Breast epithelium (tissue), 4 donors: ENCODE data around the gene SPATA24. TPM values are rescaled to one million over a fixed set of nuclear protein-coding genes. Genes with fewer than 3 reads are reported as not detected.

Experiments used
- DNase-seq, 2 donors: peaks; one replicate each; pipeline ENCODE4 v3.0.0-alpha.2; 2019; ENCODE audit warnings: low spot score in 2 of 2
- H3K27ac ChIP-seq, 2 donors: fragments of 200-600 bp; sonication (generic) in 1 of 2; one replicate each; pipeline ENCODE4 v1.5.1; 2016 to 2019; ENCODE audit warnings: mild to moderate bottlenecking in 1 of 2
- H3K27me3 ChIP-seq, 2 donors: fragments of 200-600 bp; sonication (generic) in 1 of 2; one replicate each; pipeline versions ENCODE4 v1.5.1 to v1.6.0; 2017 to 2019; ENCODE audit warnings: control low read depth in 1 of 2, mild to moderate bottlenecking in 1 of 2
- H3K36me3 ChIP-seq: fragments of 200-600 bp; one replicate; pipeline ENCODE4 v1.5.1; 2019
- H3K4me1 ChIP-seq, 2 donors: fragments of 200-600 bp; sonication (generic); one replicate each; pipeline ENCODE4 v1.5.1; 2016 to 2019; ENCODE audit warnings: control low read depth in 1 of 2
- H3K4me3 ChIP-seq, 3 donors: fragments of 200-600 bp; sonication (generic); 1 replicate in 2 of 3; 2 replicates in 1 of 3; pipeline ENCODE4 v1.5.1; 2016 to 2019; ENCODE audit warnings: mild to moderate bottlenecking in 3 of 3, moderate library complexity in 2 of 3
- H3K9me3 ChIP-seq, 2 donors: fragments of 200-600 bp; sonication (generic) in 1 of 2; one replicate each; pipeline ENCODE4 v1.5.1; 2016 to 2019; ENCODE audit warnings: control low read depth in 1 of 2
- CTCF ChIP-seq, 3 donors: fragments of 450-650 bp; IDR thresholded peaks; one replicate each; pipeline ENCODE4 v1.5.1; 2016 to 2017; ENCODE audit warnings: antibody characterized with exemption in 3 of 3, mild to moderate bottlenecking in 3 of 3, moderate library complexity in 3 of 3
- POLR2A ChIP-seq: fragments of 450-650 bp; IDR thresholded peaks from one replicate; pipeline ENCODE4 v1.6.1; 2016; ENCODE audit warnings: antibody characterized with exemption, mild to moderate bottlenecking, moderate library complexity
- POLR2AphosphoS5 ChIP-seq, 3 donors: sonication (generic); formaldehyde crosslinking; IDR thresholded peaks; one replicate each; pipeline ENCODE4 v1.6.1; 2017; ENCODE audit warnings: antibody characterized with exemption in 3 of 3
- intact Hi-C: fragments of 100-400 bp; cut with DNase I; formaldehyde crosslinking; loops from one replicate; pipeline ENCODE4 v1.15.1; 2023; ENCODE audit warnings: low total_unique reads
- total RNA-seq, 3 donors: library from RNA; depleted of rRNA; stranded (reverse); fragments of >200 nt; gene quantifications; one replicate each; pipeline ENCODE4 v1.1.0, GENCODE V29; 2016

The SPATA24 gene, protein sequence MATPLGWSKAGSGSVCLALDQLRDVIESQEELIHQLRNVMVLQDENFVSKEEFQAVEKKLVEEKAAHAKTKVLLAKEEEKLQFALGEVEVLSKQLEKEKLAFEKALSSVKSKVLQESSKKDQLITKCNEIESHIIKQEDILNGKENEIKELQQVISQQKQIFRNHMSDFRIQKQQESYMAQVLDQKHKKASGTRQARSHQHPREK
- 1 to 10 TPM in 2 of 3 donors, under 1 TPM in 1; 0.98 to 2.4 (median 2.2) TPM for total RNA-seq

DNA sequence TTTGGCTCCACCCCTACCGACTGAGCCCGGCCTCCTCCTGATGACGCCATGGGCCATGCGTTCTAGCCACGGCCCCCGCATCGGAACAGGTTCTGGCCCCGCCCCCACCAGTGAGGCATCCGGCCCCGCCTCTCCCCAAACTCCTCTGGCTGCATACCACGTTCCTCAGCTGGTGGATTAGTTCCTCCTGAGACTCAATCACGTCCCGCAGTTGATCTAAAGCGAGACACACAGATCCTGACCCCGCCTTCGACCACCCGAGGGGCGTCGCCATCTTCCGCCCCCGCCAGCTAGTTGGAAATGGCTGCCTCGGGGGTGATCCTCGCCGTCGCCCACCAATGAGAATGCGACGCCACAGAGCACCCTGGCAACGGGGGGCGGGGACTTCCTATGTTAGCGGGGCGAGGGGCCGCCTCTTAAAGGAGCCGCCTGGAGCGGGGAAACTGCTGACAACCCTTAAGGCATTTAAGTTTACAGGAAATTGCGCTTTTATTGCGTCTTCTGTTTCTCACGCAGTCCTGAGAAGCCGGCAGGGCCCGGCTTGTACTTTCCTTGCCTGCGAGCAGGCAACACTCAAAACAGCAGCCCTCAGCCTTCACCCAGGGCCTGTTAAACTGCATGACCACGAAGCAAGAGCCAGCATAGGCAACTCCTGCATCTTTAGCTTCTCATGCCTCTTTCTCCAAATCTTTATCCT, at the start of gene SPATA24:
TSS of gene SPATA24 (minus strand) at position 303 of the 697 bp plus-strand sequence. CDS start at position 274, 29 bp downstream.
- Histone ChIP-seq H3K4me3 (peak within 1 kb of the TSS; percentile 44 to 69 (median 57)), H3K4me1 (no peaks in the 10 kb centered on the region), H3K36me3 (no peaks in the 10 kb centered on the region), H3K27ac (peak within 1 kb of the TSS; percentile 94), H3K9me3 (no peaks in the 10 kb centered on the region), H3K27me3 (no peaks in the 10 kb centered on the region)
- intact Hi-C loops, result no loop called here
- TF ChIP-seq POLR2A (no peak), POLR2AphosphoS5 (IDR thresholded peaks at IDR 0.05) (peak; percentile 75 to 95 (median 82))
- peak; percentile 97 to 98 for DNase-seq

GRCh38 chr5:139451878-139452660, 48.2 kb upstream of the SPATA24 start:
- no peak for DNase-seq
- no peaks in the 10 kb centered on the region for H3K9me3 ChIP-seq
- H3K4me3 ChIP-seq, result no peak overlapping the region
- H3K36me3 ChIP-seq, result no peaks in the 10 kb centered on the region
- no peaks in the 10 kb centered on the region for H3K27me3 ChIP-seq
- intact Hi-C loops, result no loop called here
- H3K4me1 ChIP-seq, result no peaks in the 10 kb centered on the region
- TF ChIP-seq CTCF (IDR thresholded peaks at IDR 0.05), result no peak
- no peak for TF ChIP-seq POLR2A
- TF ChIP-seq POLR2AphosphoS5 (IDR thresholded peaks at IDR 0.05), result no peak
- H3K27ac ChIP-seq, result no peak overlapping the region

- H3K9me3 ChIP-seq, result no peaks in the 10 kb centered on the region
- no peaks in the 10 kb centered on the region for H3K36me3 ChIP-seq
- H3K27me3 ChIP-seq, result no peaks in the 10 kb centered on the region
- no peak overlapping the region for H3K27ac ChIP-seq
- TF ChIP-seq POLR2A (no peak), POLR2AphosphoS5 (IDR thresholded peaks at IDR 0.05) (no peak), CTCF (IDR thresholded peaks at IDR 0.05) (no peak)
- intact Hi-C loops, result no loop called here
- DNase-seq, result no peak
- H3K4me3 ChIP-seq, result no peak overlapping the region
- H3K4me1 ChIP-seq, result no peaks in the 10 kb centered on the region
Measured at GRCh38 chr5:139451176-139451575, 47.3 kb upstream of the SPATA24 start.

DNA sequence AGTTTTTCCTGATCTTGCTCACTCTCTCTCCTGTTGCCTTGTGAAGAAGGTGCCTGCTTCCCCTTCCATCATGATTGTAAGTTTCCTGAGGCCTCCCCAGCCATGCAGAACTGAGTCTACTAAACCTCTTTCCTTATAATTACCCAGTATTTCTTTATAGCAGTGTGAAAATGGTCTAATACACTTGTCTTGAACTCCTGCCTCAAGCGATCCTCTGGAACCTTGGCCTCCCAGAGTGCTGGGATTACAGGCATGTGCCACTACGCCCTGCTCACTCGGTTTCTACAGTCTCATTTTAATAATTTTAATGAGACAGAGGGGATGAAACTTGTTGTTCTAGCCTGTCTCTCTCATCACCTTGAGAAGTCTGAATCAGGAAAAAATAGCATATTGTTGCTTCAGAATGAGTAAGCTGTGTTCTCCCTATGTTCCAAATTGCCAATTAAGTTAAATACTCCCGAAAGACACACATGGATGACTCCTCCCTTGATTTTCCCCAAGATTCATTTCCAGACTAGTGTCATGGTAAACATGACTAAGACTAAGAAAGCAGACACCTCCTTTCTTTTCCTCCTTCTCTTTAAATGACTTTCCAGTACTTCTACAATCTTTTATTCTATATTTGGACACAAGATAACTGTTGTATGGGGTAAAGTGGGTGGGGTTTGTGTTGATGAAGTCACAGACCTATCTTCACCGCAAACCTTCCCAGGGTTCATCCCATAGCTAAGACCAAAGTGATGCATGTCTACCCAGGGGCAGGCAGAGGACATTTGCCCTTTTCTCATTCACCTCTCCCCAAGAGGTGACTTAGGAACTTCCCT, 43.3 kb upstream of the SPATA24 start:
- no peak overlapping the region for H3K4me3 ChIP-seq
- no peaks in the 10 kb centered on the region for H3K4me1 ChIP-seq
- no peak for TF ChIP-seq CTCF (IDR thresholded peaks at IDR 0.05)
- no peaks in the 10 kb centered on the region for H3K9me3 ChIP-seq
- intact Hi-C loops, result no loop called here
- H3K27me3 ChIP-seq, result no peaks in the 10 kb centered on the region
- no peak for DNase-seq
- H3K36me3 ChIP-seq, result no peaks in the 10 kb centered on the region
- H3K27ac ChIP-seq, result no peak overlapping the region
